HCT116 (cell line): ENCODE results near the gene GRM8. TPM values are rescaled to one million over a fixed set of nuclear protein-coding genes. Genes with fewer than 3 reads are reported as not detected.

Experiments
- ATAC-seq: fragments of 200-7000 bp; cut with Tn5 transposase; 2 replicates; pipeline ENCODE4 v1.9.1; 2020; ENCODE audit warnings: mild to moderate bottlenecking, moderate library complexity
- BruUV-seq: library from RNA; stranded (reverse); fragments of 400-500 nt; replicated peaks from 2 replicates; lab custom pipeline; 2021; lab: Mats Ljungman, UMichigan
- CTCF ChIA-PET: fragments of 300-600 bp; sonication (Branson Sonifier 250); formaldehyde crosslinking; loops from one replicate; lab custom pipeline; 2021; ENCODE audit warnings: antibody characterized with exemption; lab: Charles Lee
- POLR2A ChIA-PET: fragments of 300-600, 350-600 bp; sonication (Branson Sonifier 250); formaldehyde crosslinking; loops from one replicate; lab custom pipeline; 2021; ENCODE audit warnings: antibody characterized with exemption; lab: Charles Lee
- RAD21 ChIA-PET, 2 experiments: fragments of 300-600 bp; sonication (Branson Sonifier 250); formaldehyde crosslinking; loops; one replicate each; lab custom pipeline; 2023; ENCODE audit warnings: low total read pairs in 2 of 2; ENCODE audit not compliant: uncharacterized antibody in 2 of 2, unreplicated experiment in 2 of 2, low non-redundant PET in 1 of 2; lab: Charles Lee
- DNase-seq: peaks from one replicate; pipeline ENCODE4 v3.0.0-alpha.2; 2010; ENCODE audit warnings: low read depth, low spot score
- H2AFZ ChIP-seq: fragments of 200-600 bp; shearing (Covaris generic), sonication (generic); 2 replicates; pipeline ENCODE4 v1.6.1; 2017; ENCODE audit warnings: low read depth, mixed run types, mixed read lengths, antibody characterized with exemption, low read length; ENCODE audit not compliant: poor library complexity, severe bottlenecking
- H3K27ac ChIP-seq: 2 replicates; pipeline ENCODE4 v1.5.1; 2012; ENCODE audit warnings: low read depth, low read length
- H3K27me3 ChIP-seq: fragments of 200-600 bp; sonication (generic); 2 replicates; pipeline ENCODE4 v1.6.1; 2016; ENCODE audit warnings: mixed run types, low read length, mixed read lengths; ENCODE audit not compliant: insufficient read depth
- H3K36me3 ChIP-seq, 2 experiments: fragments of 200-500 bp in 1 of 2; fragments of 200-600 bp in 1 of 2; sonication (Bioruptor generic) in 1 of 2; sonication (generic) in 1 of 2; 2 replicates each; pipeline versions ENCODE4 v1.5.1 to v1.6.1; 2014 to 2016; ENCODE audit warnings: low read length in 2 of 2, inconsistent platforms in 1 of 2, mixed read lengths in 1 of 2, mixed run types in 1 of 2; ENCODE audit not compliant: insufficient read depth in 2 of 2, control insufficient read depth in 1 of 2
- H3K4me1 ChIP-seq, 2 experiments: fragments of 200-600 bp in 1 of 2; sonication (generic) in 1 of 2; 2 replicates each; pipeline versions ENCODE4 v1.5.1 to v1.6.1; 2012 to 2017; ENCODE audit warnings: low read length in 2 of 2, inconsistent platforms in 1 of 2, mild to moderate bottlenecking in 1 of 2, mixed read lengths in 1 of 2, mixed run types in 1 of 2, moderate library complexity in 1 of 2; ENCODE audit not compliant: insufficient read depth in 2 of 2, control insufficient read depth in 1 of 2
- H3K4me2 ChIP-seq: fragments of 200-600 bp; sonication (generic); 2 replicates; pipeline ENCODE4 v1.6.1; 2017; ENCODE audit warnings: mixed run types, low read length, mixed read lengths
- H3K4me3 ChIP-seq, 2 experiments: fragments of 200-600 bp in 1 of 2; sonication (generic) in 1 of 2; replicated peaks in 1 of 2; 2 replicates each; pipeline ENCODE4 v1.5.1; 2011 to 2016; ENCODE audit warnings: low read length in 2 of 2, control low read depth in 1 of 2, low read depth in 1 of 2, mild to moderate bottlenecking in 1 of 2, mixed read lengths in 1 of 2, mixed run types in 1 of 2
- H3K79me2 ChIP-seq: fragments of 200-600 bp; sonication (generic); 2 replicates; pipeline ENCODE4 v1.6.1; 2017; ENCODE audit warnings: mild to moderate bottlenecking, mixed run types, low read length, moderate library complexity, mixed read lengths; ENCODE audit not compliant: insufficient read depth
- H3K9ac ChIP-seq: fragments of 200-600 bp; sonication (generic); 2 replicates; pipeline ENCODE4 v1.6.1; 2016; ENCODE audit warnings: low read length, mixed read lengths
- H3K9me2 ChIP-seq: fragments of 200-600 bp; sonication (generic), shearing (Covaris generic); 2 replicates; pipeline ENCODE4 v1.6.1; 2017; ENCODE audit warnings: mixed run types, mild to moderate bottlenecking, moderate library complexity; ENCODE audit not compliant: insufficient read depth
- H3K9me3 ChIP-seq, 2 experiments: fragments of 200-500 bp in 1 of 2; fragments of 200-600 bp in 1 of 2; sonication (Bioruptor generic) in 1 of 2; sonication (generic) in 1 of 2; 2 replicates each; pipeline ENCODE4 v1.6.1; 2014 to 2017; ENCODE audit warnings: low read length in 2 of 2, mixed read lengths in 2 of 2, inconsistent platforms in 1 of 2, low read depth in 1 of 2, mild to moderate bottlenecking in 1 of 2, mixed run types in 1 of 2, moderate library complexity in 1 of 2; ENCODE audit not compliant: control insufficient read depth in 1 of 2, insufficient read depth in 1 of 2
- H4K20me1 ChIP-seq: fragments of 200-600 bp; sonication (generic), shearing (Covaris generic); 2 replicates; pipeline ENCODE4 v1.6.1; 2017; ENCODE audit warnings: mixed run types, mild to moderate bottlenecking, moderate library complexity; ENCODE audit not compliant: insufficient read depth
- CBX3 ChIP-seq: IDR thresholded peaks from 2 replicates; pipeline ENCODE4 v1.6.1; 2012; ENCODE audit warnings: low read depth
- CEBPB ChIP-seq: IDR thresholded peaks from 2 replicates; pipeline ENCODE4 v1.6.1; 2012; ENCODE audit warnings: low read depth
- ELF1 ChIP-seq: IDR thresholded peaks from 2 replicates; pipeline ENCODE4 v1.6.1; 2012; ENCODE audit warnings: low read depth, borderline replicate concordance
- EZH2phosphoT487 ChIP-seq: fragments of 200-600 bp; IDR thresholded peaks from 2 replicates; pipeline ENCODE4 v1.6.1; 2018; ENCODE audit warnings: antibody characterized with exemption, borderline replicate concordance
- JUND ChIP-seq: IDR thresholded peaks from 2 replicates; pipeline ENCODE4 v1.6.1; 2012
- POLR2A ChIP-seq: IDR thresholded peaks from 2 replicates; pipeline ENCODE4 v1.7.0; 2011; ENCODE audit warnings: borderline replicate concordance; ENCODE audit not compliant: insufficient read depth, insufficient read length; ENCODE audit errors: extremely low read depth
- RAD21 ChIP-seq: IDR thresholded peaks from 2 replicates; pipeline ENCODE4 v1.6.1; 2012; ENCODE audit warnings: low read depth, mild to moderate bottlenecking
- SP1 ChIP-seq: IDR thresholded peaks from 2 replicates; pipeline ENCODE4 v1.6.1; 2012; ENCODE audit warnings: low read depth
- YY1 ChIP-seq: IDR thresholded peaks from 2 replicates; pipeline ENCODE4 v1.6.1; 2011; ENCODE audit warnings: low read length, low read depth, moderate library complexity, mild to moderate bottlenecking; ENCODE audit not compliant: insufficient replicate concordance; ENCODE audit errors: extremely low read depth
- ZFX ChIP-seq: fragments of 450-650 bp; IDR thresholded peaks from 2 replicates; pipeline ENCODE4 v1.6.1; 2017
- intact Hi-C: fragments of 100-400 bp; cut with micrococcal nuclease; formaldehyde crosslinking; loops from 2 replicates; pipeline ENCODE4 v1.10.0; 2022
- total RNA-seq: library from RNA; stranded (reverse); gene quantifications from one replicate; pipeline ENCODE4 v1.2.1, GENCODE V29; 2021; ENCODE audit not compliant: unreplicated experiment
- TF ChIP-seq, protein P1 (sequence below): IDR thresholded peaks from 2 replicates; pipeline ENCODE4 v1.6.1; 2012
- TF ChIP-seq, protein P2 (sequence below), 3 experiments: fragments of 200-600 bp in 1 of 3; sonication (generic) in 1 of 3; IDR thresholded peaks in 2 of 3; conservative IDR thresholded peaks in 1 of 3; 2 replicates each; pipeline ENCODE4 v1.5.1; 2012 to 2017; ENCODE audit warnings: low read depth in 2 of 3, low read length in 2 of 3, antibody characterized with exemption in 1 of 3, borderline replicate concordance in 1 of 3, control low read depth in 1 of 3, mild to moderate bottlenecking in 1 of 3, mixed read lengths in 1 of 3, mixed run types in 1 of 3, moderate library complexity in 1 of 3; ENCODE audit not compliant: insufficient read depth in 1 of 3
- TF ChIP-seq, protein P3 (sequence below): IDR thresholded peaks from 2 replicates; pipeline ENCODE4 v1.6.1; 2012
- TF ChIP-seq, protein P4 (sequence below): IDR thresholded peaks from 2 replicates; pipeline ENCODE4 v1.6.1; 2012; ENCODE audit warnings: low read depth

The GRM8 gene
- total RNA-seq, 1 experiment from 2014 or later: 0.05 TPM

GRCh38 chr7:126447984-126448383 is 804.8 kb downstream of the GRM8 start:
- RAD21 ChIA-PET: no interaction called here

DNA sequence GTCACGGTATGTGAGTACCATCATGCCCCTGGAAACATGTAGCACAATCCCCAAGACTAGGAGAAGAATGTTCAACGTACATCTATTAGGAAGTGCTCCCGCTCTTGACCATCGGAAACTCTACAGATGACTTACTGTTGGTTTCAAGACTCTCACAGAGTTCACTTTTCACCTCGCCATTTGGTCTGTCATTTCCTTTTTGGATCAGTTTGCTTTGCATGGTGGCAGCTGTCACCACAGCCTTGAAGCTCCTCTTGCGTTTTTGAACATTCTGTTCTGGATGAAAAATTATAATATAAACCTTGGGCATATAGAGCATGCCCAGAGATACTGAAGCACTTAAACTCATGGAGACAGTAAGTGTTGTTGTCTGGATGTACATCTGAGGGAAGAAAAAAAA is 806.8 kb downstream of the GRM8 start:
- intact Hi-C loops: no loop called here
- POLR2A ChIA-PET: no interaction called here

More at GRCh38 chr7:126447984-126448383, 804.8 kb downstream of the GRM8 start:
- no peaks in the 10 kb centered on the region for H4K20me1 ChIP-seq
- no peak overlapping the region for H3K9ac ChIP-seq
- no peaks in the 10 kb centered on the region for H3K79me2 ChIP-seq
- no peak overlapping the region for H3K4me2 ChIP-seq
- H3K36me3 ChIP-seq: no peaks in the 10 kb centered on the region
- no peaks in the 10 kb centered on the region for H3K4me1 ChIP-seq
- intact Hi-C loops: no loop called here
- no peak overlapping the region for H3K4me3 ChIP-seq
- H3K27me3 ChIP-seq: no peaks in the 10 kb centered on the region
- H2AFZ ChIP-seq: no peak overlapping the region
- no peak overlapping the region for H3K27ac ChIP-seq
- ATAC-seq: no peak
- CTCF ChIA-PET: no interaction called here
- H3K9me3 ChIP-seq: no peaks in the 10 kb centered on the region
- TF ChIP-seq, protein P1, sequence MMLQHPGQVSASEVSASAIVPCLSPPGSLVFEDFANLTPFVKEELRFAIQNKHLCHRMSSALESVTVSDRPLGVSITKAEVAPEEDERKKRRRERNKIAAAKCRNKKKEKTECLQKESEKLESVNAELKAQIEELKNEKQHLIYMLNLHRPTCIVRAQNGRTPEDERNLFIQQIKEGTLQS: no peak
- TF ChIP-seq POLR2A: no peak
- POLR2A ChIA-PET: no interaction called here
- BruUV-seq: no TSS peak
- no peak for DNase-seq
- no peaks in the 10 kb centered on the region for H3K9me2 ChIP-seq

More for the DNA sequence above, 806.8 kb downstream of the GRM8 start:
- ChIA-PET RAD21 (no interaction called here), CTCF (no interaction called here)
- no peaks in the 10 kb centered on the region for H3K4me1 ChIP-seq
- H2AFZ ChIP-seq: no peak overlapping the region
- no peak overlapping the region for H3K4me3 ChIP-seq
- no peaks in the 10 kb centered on the region for H4K20me1 ChIP-seq
- H3K9ac ChIP-seq: no peak overlapping the region
- no peaks in the 10 kb centered on the region for H3K27me3 ChIP-seq
- DNase-seq (no peak), ATAC-seq (no peak)
- no peak overlapping the region for H3K4me2 ChIP-seq
- H3K27ac ChIP-seq: no peak overlapping the region
- no peaks in the 10 kb centered on the region for H3K36me3 ChIP-seq
- no TSS peak for BruUV-seq
- H3K79me2 ChIP-seq: no peaks in the 10 kb centered on the region
- H3K9me3 ChIP-seq: no peaks in the 10 kb centered on the region
- H3K9me2 ChIP-seq: no peaks in the 10 kb centered on the region
- TF ChIP-seq CBX3 (no peak), EZH2phosphoT487 (no peak), YY1 (no peak), SP1 (no peak), RAD21 (no peak), ZFX (no peak), ELF1 (no peak), CEBPB (no peak), JUND (no peak)
- TF ChIP-seq, protein P2, sequence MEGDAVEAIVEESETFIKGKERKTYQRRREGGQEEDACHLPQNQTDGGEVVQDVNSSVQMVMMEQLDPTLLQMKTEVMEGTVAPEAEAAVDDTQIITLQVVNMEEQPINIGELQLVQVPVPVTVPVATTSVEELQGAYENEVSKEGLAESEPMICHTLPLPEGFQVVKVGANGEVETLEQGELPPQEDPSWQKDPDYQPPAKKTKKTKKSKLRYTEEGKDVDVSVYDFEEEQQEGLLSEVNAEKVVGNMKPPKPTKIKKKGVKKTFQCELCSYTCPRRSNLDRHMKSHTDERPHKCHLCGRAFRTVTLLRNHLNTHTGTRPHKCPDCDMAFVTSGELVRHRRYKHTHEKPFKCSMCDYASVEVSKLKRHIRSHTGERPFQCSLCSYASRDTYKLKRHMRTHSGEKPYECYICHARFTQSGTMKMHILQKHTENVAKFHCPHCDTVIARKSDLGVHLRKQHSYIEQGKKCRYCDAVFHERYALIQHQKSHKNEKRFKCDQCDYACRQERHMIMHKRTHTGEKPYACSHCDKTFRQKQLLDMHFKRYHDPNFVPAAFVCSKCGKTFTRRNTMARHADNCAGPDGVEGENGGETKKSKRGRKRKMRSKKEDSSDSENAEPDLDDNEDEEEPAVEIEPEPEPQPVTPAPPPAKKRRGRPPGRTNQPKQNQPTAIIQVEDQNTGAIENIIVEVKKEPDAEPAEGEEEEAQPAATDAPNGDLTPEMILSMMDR (IDR thresholded peaks at IDR 0.05 in 2 of 3, conservative IDR thresholded peaks at IDR 0.05 in 1 of 3; ENCODE audit: borderline replicate concordance in 1 of 3, insufficient read depth in 1 of 3, low read depth in 2 of 3, low read length in 2 of 3): no peak
- TF ChIP-seq, protein P3, sequence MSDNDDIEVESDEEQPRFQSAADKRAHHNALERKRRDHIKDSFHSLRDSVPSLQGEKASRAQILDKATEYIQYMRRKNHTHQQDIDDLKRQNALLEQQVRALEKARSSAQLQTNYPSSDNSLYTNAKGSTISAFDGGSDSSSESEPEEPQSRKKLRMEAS: no peak
- TF ChIP-seq, protein P4, sequence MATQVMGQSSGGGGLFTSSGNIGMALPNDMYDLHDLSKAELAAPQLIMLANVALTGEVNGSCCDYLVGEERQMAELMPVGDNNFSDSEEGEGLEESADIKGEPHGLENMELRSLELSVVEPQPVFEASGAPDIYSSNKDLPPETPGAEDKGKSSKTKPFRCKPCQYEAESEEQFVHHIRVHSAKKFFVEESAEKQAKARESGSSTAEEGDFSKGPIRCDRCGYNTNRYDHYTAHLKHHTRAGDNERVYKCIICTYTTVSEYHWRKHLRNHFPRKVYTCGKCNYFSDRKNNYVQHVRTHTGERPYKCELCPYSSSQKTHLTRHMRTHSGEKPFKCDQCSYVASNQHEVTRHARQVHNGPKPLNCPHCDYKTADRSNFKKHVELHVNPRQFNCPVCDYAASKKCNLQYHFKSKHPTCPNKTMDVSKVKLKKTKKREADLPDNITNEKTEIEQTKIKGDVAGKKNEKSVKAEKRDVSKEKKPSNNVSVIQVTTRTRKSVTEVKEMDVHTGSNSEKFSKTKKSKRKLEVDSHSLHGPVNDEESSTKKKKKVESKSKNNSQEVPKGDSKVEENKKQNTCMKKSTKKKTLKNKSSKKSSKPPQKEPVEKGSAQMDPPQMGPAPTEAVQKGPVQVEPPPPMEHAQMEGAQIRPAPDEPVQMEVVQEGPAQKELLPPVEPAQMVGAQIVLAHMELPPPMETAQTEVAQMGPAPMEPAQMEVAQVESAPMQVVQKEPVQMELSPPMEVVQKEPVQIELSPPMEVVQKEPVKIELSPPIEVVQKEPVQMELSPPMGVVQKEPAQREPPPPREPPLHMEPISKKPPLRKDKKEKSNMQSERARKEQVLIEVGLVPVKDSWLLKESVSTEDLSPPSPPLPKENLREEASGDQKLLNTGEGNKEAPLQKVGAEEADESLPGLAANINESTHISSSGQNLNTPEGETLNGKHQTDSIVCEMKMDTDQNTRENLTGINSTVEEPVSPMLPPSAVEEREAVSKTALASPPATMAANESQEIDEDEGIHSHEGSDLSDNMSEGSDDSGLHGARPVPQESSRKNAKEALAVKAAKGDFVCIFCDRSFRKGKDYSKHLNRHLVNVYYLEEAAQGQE: no peak
